Ishikawa (cell line): ENCODE measurements around the gene PLAC8L1.

Experiments
- EGR1 ChIP-seq: IDR thresholded peaks from 2 replicates; pipeline ENCODE4 v1.6.1; 2012
- EP300 ChIP-seq: IDR thresholded peaks from 2 replicates; pipeline ENCODE4 v1.6.1; 2012; ENCODE audit warnings: borderline replicate concordance
- FOXM1 ChIP-seq: IDR thresholded peaks from 2 replicates; pipeline ENCODE4 v1.6.1; 2012; ENCODE audit warnings: low read depth, borderline replicate concordance
- MAX ChIP-seq: IDR thresholded peaks from 2 replicates; pipeline ENCODE4 v1.6.1; 2012
- RAD21 ChIP-seq: IDR thresholded peaks from 2 replicates; pipeline ENCODE4 v1.6.1; 2012; ENCODE audit warnings: low read depth
- REST ChIP-seq: IDR thresholded peaks from 2 replicates; pipeline ENCODE4 v1.6.1; 2012; ENCODE audit warnings: low read depth, mild to moderate bottlenecking
- TAF1 ChIP-seq: IDR thresholded peaks from 2 replicates; pipeline ENCODE4 v1.6.1; 2012; ENCODE audit warnings: low read depth, mild to moderate bottlenecking
- TCF12 ChIP-seq: IDR thresholded peaks from 2 replicates; pipeline ENCODE4 v1.6.1; 2012; ENCODE audit warnings: low read depth
- USF1 ChIP-seq: IDR thresholded peaks from 2 replicates; pipeline ENCODE4 v1.6.1; 2012
- YY1 ChIP-seq: IDR thresholded peaks from 2 replicates; pipeline ENCODE4 v1.6.1; 2012; ENCODE audit warnings: low read depth

- TF ChIP-seq RAD21, result no peak
- TF ChIP-seq TAF1, result no peak
- TF ChIP-seq USF1, result no peak
- no peak for TF ChIP-seq MAX
- TF ChIP-seq EP300, result no peak
- TF ChIP-seq TCF12, result no peak
- TF ChIP-seq REST, result no peak
- TF ChIP-seq FOXM1, result no peak
- TF ChIP-seq YY1, result no peak
- no peak for TF ChIP-seq EGR1
These were observed 66.0 kb downstream of the PLAC8L1 start for GRCh38 chr5:146039420-146039819.
